Tibial nerve (tissue), 4 donors: ENCODE measurements around the gene CARS2.

Source experiments
- EP300 ChIP-seq, 2 donors: sonication (generic); formaldehyde crosslinking; IDR thresholded peaks; one replicate each; pipeline ENCODE4 v1.6.1; 2017; ENCODE audit warnings: antibody characterized with exemption in 2 of 2, mild to moderate bottlenecking in 1 of 2
- POLR2A ChIP-seq, 2 donors: fragments of 450-650 bp; IDR thresholded peaks; one replicate each; pipeline ENCODE4 v1.6.1; 2017; ENCODE audit warnings: antibody characterized with exemption in 2 of 2, mild to moderate bottlenecking in 2 of 2, moderate library complexity in 2 of 2
- TF ChIP-seq, protein P1 (sequence below), 5 experiments: fragments of 200-600 bp in 3 of 5; fragments of 450-650 bp in 2 of 5; sonication (generic) in 3 of 5; IDR thresholded peaks; one replicate each; pipeline ENCODE4 v1.5.1; 2016 to 2019; ENCODE audit warnings: antibody characterized with exemption in 5 of 5, mild to moderate bottlenecking in 3 of 5, moderate library complexity in 2 of 5

DNA sequence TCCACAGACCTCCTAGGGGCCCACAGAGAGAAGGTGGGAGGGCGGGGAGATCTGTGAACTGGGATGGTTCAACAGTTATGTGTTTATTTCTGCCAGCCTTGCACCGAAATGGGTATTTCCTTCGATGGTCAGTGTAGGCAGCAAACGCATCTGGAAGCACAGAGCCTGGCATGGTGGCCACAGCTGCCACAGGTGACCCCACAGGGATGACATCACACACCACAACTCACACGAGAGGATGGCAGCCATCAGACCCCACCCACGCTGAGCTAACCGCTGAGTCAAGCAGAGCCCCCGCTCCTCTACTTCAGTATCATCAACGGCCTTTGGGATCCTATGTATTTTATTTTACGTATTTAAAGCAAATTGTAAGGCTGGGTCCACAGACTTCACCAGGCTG is 53.2 kb downstream of the CARS2 start:
- TF ChIP-seq, protein P1, sequence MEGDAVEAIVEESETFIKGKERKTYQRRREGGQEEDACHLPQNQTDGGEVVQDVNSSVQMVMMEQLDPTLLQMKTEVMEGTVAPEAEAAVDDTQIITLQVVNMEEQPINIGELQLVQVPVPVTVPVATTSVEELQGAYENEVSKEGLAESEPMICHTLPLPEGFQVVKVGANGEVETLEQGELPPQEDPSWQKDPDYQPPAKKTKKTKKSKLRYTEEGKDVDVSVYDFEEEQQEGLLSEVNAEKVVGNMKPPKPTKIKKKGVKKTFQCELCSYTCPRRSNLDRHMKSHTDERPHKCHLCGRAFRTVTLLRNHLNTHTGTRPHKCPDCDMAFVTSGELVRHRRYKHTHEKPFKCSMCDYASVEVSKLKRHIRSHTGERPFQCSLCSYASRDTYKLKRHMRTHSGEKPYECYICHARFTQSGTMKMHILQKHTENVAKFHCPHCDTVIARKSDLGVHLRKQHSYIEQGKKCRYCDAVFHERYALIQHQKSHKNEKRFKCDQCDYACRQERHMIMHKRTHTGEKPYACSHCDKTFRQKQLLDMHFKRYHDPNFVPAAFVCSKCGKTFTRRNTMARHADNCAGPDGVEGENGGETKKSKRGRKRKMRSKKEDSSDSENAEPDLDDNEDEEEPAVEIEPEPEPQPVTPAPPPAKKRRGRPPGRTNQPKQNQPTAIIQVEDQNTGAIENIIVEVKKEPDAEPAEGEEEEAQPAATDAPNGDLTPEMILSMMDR (IDR thresholded peaks at IDR 0.05) = no peak
- TF ChIP-seq EP300 (IDR thresholded peaks at IDR 0.05) (no peak), POLR2A (IDR thresholded peaks at IDR 0.05) (no peak)
